WTC11 (cell line): Measurements from ENCODE around the gene MFAP1. TPM values are rescaled to one million over a fixed set of nuclear protein-coding genes. Genes with fewer than 3 reads are reported as not detected.
A peak's percentile ranks its signal among the peaks of the same experiment; 100 is the strongest.

Source experiments
- ATAC-seq: fragments of 200-7000 bp; cut with Tn5 transposase; 2 replicates; pipeline ENCODE4 v1.10.0; 2021; ENCODE audit warnings: mild to moderate bottlenecking, moderate library complexity
- CTCF ChIA-PET: fragments of 300-600 bp; sonication (Branson Sonifier 250); formaldehyde crosslinking; loops from one replicate; lab custom pipeline; 2021; ENCODE audit warnings: antibody characterized with exemption; lab: Charles Lee
- POLR2A ChIA-PET: fragments of 350-600 bp; sonication (Branson Sonifier 250); formaldehyde crosslinking; loops from one replicate; lab custom pipeline; 2021; ENCODE audit warnings: antibody characterized with exemption; lab: Charles Lee
- DNase-seq: peaks from one replicate; pipeline ENCODE4 v3.0.0; 2021; ENCODE audit warnings: low spot score
- H3K27ac Mint-ChIP-seq: 2 replicates; pipeline ENCODE4 v1.8.0; 2021; ENCODE audit warnings: mixed read lengths
- H3K27me3 Mint-ChIP-seq: 2 replicates; pipeline ENCODE4 v1.8.0; 2021; ENCODE audit warnings: low read depth, mild to moderate bottlenecking, moderate library complexity, mixed read lengths
- H3K36me3 Mint-ChIP-seq: 2 replicates; pipeline ENCODE4 v1.8.0; 2021; ENCODE audit warnings: mixed read lengths
- H3K4me1 Mint-ChIP-seq: 2 replicates; pipeline ENCODE4 v1.8.0; 2022; ENCODE audit warnings: mixed read lengths
- H3K4me3 Mint-ChIP-seq: 2 replicates; pipeline ENCODE4 v1.8.0; 2021; ENCODE audit warnings: mild to moderate bottlenecking, moderate library complexity, mixed read lengths
- H3K9me3 Mint-ChIP-seq: 2 replicates; pipeline ENCODE4 v1.8.0; 2021; ENCODE audit warnings: mixed read lengths
- AFF4 ChIP-seq: sonication (generic); formaldehyde crosslinking; IDR thresholded peaks from 2 replicates; pipeline ENCODE4 v1.8.1; 2023; ENCODE audit warnings: mild to moderate bottlenecking, missing genetic modification reagents, borderline replicate concordance
- ATF6 ChIP-seq: sonication (generic); formaldehyde crosslinking; IDR thresholded peaks from 2 replicates; pipeline ENCODE4 v1.8.1; 2023; ENCODE audit warnings: mild to moderate bottlenecking, missing genetic modification reagents
- ELF4 ChIP-seq: sonication (generic); formaldehyde crosslinking; IDR thresholded peaks from 2 replicates; pipeline ENCODE4 v1.8.1; 2022; ENCODE audit warnings: low read depth, mild to moderate bottlenecking, moderate library complexity, missing genetic modification reagents
- EMX1 ChIP-seq: fragments of 250-450 bp; sonication (Bioruptor Pico); IDR thresholded peaks from 2 replicates; pipeline ENCODE4 v1.8.0; 2021; ENCODE audit warnings: mild to moderate bottlenecking
- GABPB1 ChIP-seq: sonication (generic); formaldehyde crosslinking; IDR thresholded peaks from 2 replicates; pipeline ENCODE4 v1.8.1; 2023; ENCODE audit warnings: mild to moderate bottlenecking, missing genetic modification reagents
- GRHL2 ChIP-seq: fragments of 250-450 bp; sonication (Bioruptor Pico); IDR thresholded peaks from 2 replicates; pipeline ENCODE4 v1.8.0; 2022; ENCODE audit warnings: mild to moderate bottlenecking, moderate library complexity; ENCODE audit not compliant: insufficient replicate concordance, severe bottlenecking
- GTF2I ChIP-seq: fragments of 250-450 bp; sonication (Bioruptor Pico); conservative IDR thresholded peaks from 2 replicates; pipeline ENCODE4 v1.4.0; 2021; ENCODE audit warnings: mild to moderate bottlenecking
- JAZF1 ChIP-seq: fragments of 250-450 bp; sonication (Bioruptor Pico); IDR thresholded peaks from 2 replicates; pipeline ENCODE4 v1.9.0; 2021; ENCODE audit warnings: moderate library complexity, mild to moderate bottlenecking, inconsistent platforms
- MLX ChIP-seq: sonication (generic); formaldehyde crosslinking; IDR thresholded peaks from 2 replicates; pipeline ENCODE4 v1.8.1; 2023; ENCODE audit warnings: mild to moderate bottlenecking, missing genetic modification reagents, moderate library complexity
- MXD4 ChIP-seq: fragments of 250-450 bp; sonication (Bioruptor Pico); IDR thresholded peaks from 2 replicates; pipeline ENCODE4 v1.8.0; 2021; ENCODE audit warnings: mild to moderate bottlenecking, moderate library complexity, borderline replicate concordance
- NFYB ChIP-seq: sonication (generic); formaldehyde crosslinking; conservative IDR thresholded peaks from 2 replicates; pipeline ENCODE4 v1.8.0; 2022; ENCODE audit warnings: low read depth, missing genetic modification reagents
- NR1H2 ChIP-seq: sonication (generic); formaldehyde crosslinking; IDR thresholded peaks from 2 replicates; pipeline ENCODE4 v1.9.0; 2021; ENCODE audit warnings: mild to moderate bottlenecking, moderate library complexity, missing genetic modification reagents
- RELA ChIP-seq: sonication (generic); formaldehyde crosslinking; IDR thresholded peaks from 2 replicates; pipeline ENCODE4 v1.8.1; 2022; ENCODE audit warnings: missing genetic modification reagents, mild to moderate bottlenecking, borderline replicate concordance
- RORB ChIP-seq: fragments of 250-450 bp; sonication (Bioruptor Pico); IDR thresholded peaks from 2 replicates; pipeline ENCODE4 v1.9.0; 2021; ENCODE audit warnings: mild to moderate bottlenecking
- TCF7 ChIP-seq: sonication (generic); formaldehyde crosslinking; IDR thresholded peaks from 2 replicates; pipeline ENCODE4 v1.8.0; 2022; ENCODE audit warnings: mild to moderate bottlenecking, low read depth, missing genetic modification reagents, moderate library complexity
- TEAD1 ChIP-seq: sonication (generic); formaldehyde crosslinking; IDR thresholded peaks from 2 replicates; pipeline ENCODE4 v1.8.0; 2022; ENCODE audit warnings: mild to moderate bottlenecking, missing genetic modification reagents
- ZNF138 ChIP-seq: sonication (generic); formaldehyde crosslinking; conservative IDR thresholded peaks from 2 replicates; pipeline ENCODE4 v1.8.1; 2022; ENCODE audit warnings: mild to moderate bottlenecking, moderate library complexity, missing genetic modification reagents
- ZNF263 ChIP-seq: sonication (generic); formaldehyde crosslinking; IDR thresholded peaks from 2 replicates; pipeline ENCODE4 v1.8.1; 2022; ENCODE audit warnings: low read depth, mild to moderate bottlenecking, moderate library complexity, missing genetic modification reagents
- ZNF396 ChIP-seq: fragments of 250-450 bp; sonication (Bioruptor Pico); IDR thresholded peaks from 2 replicates; pipeline ENCODE4 v1.8.0; 2021; ENCODE audit warnings: mild to moderate bottlenecking, moderate library complexity, borderline replicate concordance
- ZNF423 ChIP-seq: fragments of 250-450 bp; sonication (Bioruptor Pico); IDR thresholded peaks from 2 replicates; pipeline ENCODE4 v2.1.2; 2022; ENCODE audit warnings: mild to moderate bottlenecking, moderate library complexity
- ZNF532 ChIP-seq: fragments of 250-450 bp; sonication (Bioruptor Pico); IDR thresholded peaks from 2 replicates; pipeline ENCODE4 v1.9.0; 2021; ENCODE audit warnings: mild to moderate bottlenecking, borderline replicate concordance
- ZNF671 ChIP-seq: fragments of 250-450 bp; sonication (Bioruptor Pico); IDR thresholded peaks from 2 replicates; pipeline ENCODE4 v1.8.0; 2021; ENCODE audit warnings: mild to moderate bottlenecking
- total RNA-seq: library from RNA; stranded (reverse); gene quantifications from 3 replicates; pipeline ENCODE4 v1.2.3, GENCODE V29; 2021

The MFAP1 gene
- total RNA-seq, 1 experiment from 2014 or later = 32.4 TPM

GRCh38 chr15:43799945-43800285 lies 24.6 kb downstream of the MFAP1 start, which contains the start of gene SERINC4:
TSS of gene SERINC4 (minus strand) at chr15:43800220. CDS start at chr15:43799986, 234 bp downstream.
- Mint-ChIP-seq H3K9me3 (no peaks in the 10 kb centered on the region), H3K27ac (peak within 1 kb of the TSS; percentile 99), H3K4me1 (peaks cover 44% of the 10 kb centered on the region), H3K4me3 (peak within 1 kb of the TSS; percentile 99), H3K27me3 (no peaks in the 10 kb centered on the region), H3K36me3 (peaks cover 57% of the 10 kb centered on the region)
- DNase-seq = no peak
- no peak for TF ChIP-seq GRHL2 (CRISPR knock-in tag)
- no peak for TF ChIP-seq RORB (CRISPR knock-in tag)
- TF ChIP-seq MLX = no peak
- TF ChIP-seq TCF7 (CRISPR knock-in tag) = no peak
- no peak for TF ChIP-seq EMX1 (CRISPR knock-in tag)
- no peak for TF ChIP-seq JAZF1 (CRISPR knock-in tag)
- TF ChIP-seq GABPB1 = no peak
- no peak for TF ChIP-seq RELA (CRISPR knock-in tag)
- no peak for TF ChIP-seq MXD4 (CRISPR knock-in tag)
- TF ChIP-seq TEAD1 (CRISPR knock-in tag) = no peak
- TF ChIP-seq AFF4 (CRISPR knock-in tag) = no peak
- ChIA-PET POLR2A (interaction anchor here (1.1 to 1.6 kb wide), 4 partner anchors 10 to 25 kb away, joined by 3 to 12 read pairs (median 5); partner anchors contain the start of genes ELL3 and MFAP1), CTCF (interaction anchor here (1.0 to 1.9 kb wide), 4 partner anchors 23 to 429 kb away, joined by 3 to 15 read pairs (median 4); partner anchors contain the start of genes ELL3, MFAP1, TUBGCP4 and ZSCAN29)
- no peak for ATAC-seq

- Mint-ChIP-seq H3K4me1 (peaks cover 49% of the 10 kb centered on the region), H3K36me3 (peaks cover 57% of the 10 kb centered on the region), H3K27ac (peak overlapping the region; percentile 99), H3K27me3 (no peaks in the 10 kb centered on the region), H3K4me3 (peak overlapping the region; percentile 24; the same call in 1 of the 2 replicates), H3K9me3 (no peaks in the 10 kb centered on the region)
- DNase-seq (no peak), ATAC-seq (no peak)
- no peak for TF ChIP-seq EMX1 (CRISPR knock-in tag)
- TF ChIP-seq NR1H2 (CRISPR knock-in tag) = no peak
- TF ChIP-seq ZNF263 (CRISPR knock-in tag) = no peak
- no peak for TF ChIP-seq ELF4 (CRISPR knock-in tag)
- TF ChIP-seq GTF2I (CRISPR knock-in tag) = no peak
- no peak for TF ChIP-seq NFYB (CRISPR knock-in tag)
- TF ChIP-seq ZNF396 (CRISPR knock-in tag) = no peak
- no peak for TF ChIP-seq ZNF671 (CRISPR knock-in tag)
- no peak for TF ChIP-seq ATF6 (CRISPR knock-in tag)
- no peak for TF ChIP-seq ZNF138 (CRISPR knock-in tag)
- no peak for TF ChIP-seq ZNF532
- TF ChIP-seq ZNF423 (CRISPR knock-in tag) = no peak
- CTCF ChIA-PET = interaction anchor here (1.9 kb wide), 1 partner anchor 23 kb away, joined by 15 read pairs; the partner anchor contains the start of gene ELL3
- POLR2A ChIA-PET = interaction anchor here (1.5 kb wide), 1 partner anchor 25 kb away, joined by 4 read pairs; the partner anchor contains the start of gene MFAP1
Measured at GRCh38 chr15:43799209-43799944, 25.1 kb downstream of the MFAP1 start.
